ENCODE measurements around the gene LCE3A.

DNA sequence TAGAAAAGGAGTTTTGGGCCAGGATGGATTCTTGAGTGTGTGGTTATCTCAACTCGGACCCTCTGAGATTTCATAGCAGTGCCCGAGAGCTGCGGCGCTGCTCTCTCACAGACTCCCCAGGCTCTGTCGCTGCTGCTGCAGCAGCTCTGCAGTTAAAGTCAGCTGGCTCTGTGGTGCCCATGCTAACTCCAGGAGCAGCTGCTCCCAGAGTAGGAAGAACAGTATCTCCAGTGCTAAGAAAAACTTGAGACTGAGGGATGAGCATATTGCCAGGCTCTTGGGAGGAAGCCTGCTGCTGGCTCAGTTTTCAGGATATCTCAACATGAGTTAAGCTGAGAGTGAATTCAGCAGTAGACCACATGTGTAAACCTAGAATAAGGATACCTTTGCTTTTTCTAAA is 44.7 kb upstream of the LCE3A start:
- TF ChIP-seq, protein P1, sequence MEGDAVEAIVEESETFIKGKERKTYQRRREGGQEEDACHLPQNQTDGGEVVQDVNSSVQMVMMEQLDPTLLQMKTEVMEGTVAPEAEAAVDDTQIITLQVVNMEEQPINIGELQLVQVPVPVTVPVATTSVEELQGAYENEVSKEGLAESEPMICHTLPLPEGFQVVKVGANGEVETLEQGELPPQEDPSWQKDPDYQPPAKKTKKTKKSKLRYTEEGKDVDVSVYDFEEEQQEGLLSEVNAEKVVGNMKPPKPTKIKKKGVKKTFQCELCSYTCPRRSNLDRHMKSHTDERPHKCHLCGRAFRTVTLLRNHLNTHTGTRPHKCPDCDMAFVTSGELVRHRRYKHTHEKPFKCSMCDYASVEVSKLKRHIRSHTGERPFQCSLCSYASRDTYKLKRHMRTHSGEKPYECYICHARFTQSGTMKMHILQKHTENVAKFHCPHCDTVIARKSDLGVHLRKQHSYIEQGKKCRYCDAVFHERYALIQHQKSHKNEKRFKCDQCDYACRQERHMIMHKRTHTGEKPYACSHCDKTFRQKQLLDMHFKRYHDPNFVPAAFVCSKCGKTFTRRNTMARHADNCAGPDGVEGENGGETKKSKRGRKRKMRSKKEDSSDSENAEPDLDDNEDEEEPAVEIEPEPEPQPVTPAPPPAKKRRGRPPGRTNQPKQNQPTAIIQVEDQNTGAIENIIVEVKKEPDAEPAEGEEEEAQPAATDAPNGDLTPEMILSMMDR (IDR thresholded peaks at IDR 0.05), result no peak
- TF ChIP-seq POLR2A (IDR thresholded peaks at IDR 0.05) (no peak), EP300 (IDR thresholded peaks at IDR 0.05) (no peak)
